ENCODE data around the gene VPS11.
A peak's percentile ranks its signal among the peaks of the same experiment; 100 is the strongest.

Gene VPS11

GRCh38 chr11:119067371-119068222, at the start of gene VPS11:
Gene VPS11 (plus strand): TSS chr11:119067818. CDS start chr11:119067824, 6 bp downstream.
- H3K9me3 ChIP-seq (ENCODE audit: control insufficient read depth, insufficient read depth, low read depth, low read length) = no peaks in the 10 kb centered on the region
- no peaks in the 10 kb centered on the region for H3K27me3 ChIP-seq (ENCODE audit: control insufficient read depth, insufficient read depth, low read length)
- H3K4me1 ChIP-seq (ENCODE audit: control insufficient read depth, insufficient read depth, low read length) = no peaks in the 10 kb centered on the region
- H3K4me3 ChIP-seq (ENCODE audit: low read depth, low read length) = peak within 1 kb of the TSS; percentile 87
- H3K27ac ChIP-seq (ENCODE audit: low read depth, low read length) = no peak within 1 kb of the TSS
- peak within 1 kb of the TSS; percentile 83 for H3K9ac ChIP-seq (ENCODE audit: low read length)
- H3K36me3 ChIP-seq (ENCODE audit: control insufficient read depth, insufficient read depth, low read length) = peaks cover 28% of the 10 kb centered on the region

GRCh38 chr11:119018074-119018938, 49.3 kb upstream of the VPS11 start, which contains the start of the genes RPS25 and TRAPPC4:
Gene RPS25 (minus strand): TSS chr11:119018343. CDS start chr11:119018284, 59 bp downstream.
Gene TRAPPC4 (plus strand): TSS chr11:119018766. CDS start chr11:119018796, 30 bp downstream.
- no peaks in the 10 kb centered on the region for H3K9me3 ChIP-seq (ENCODE audit: control insufficient read depth, insufficient read depth, low read depth, low read length)
- H3K4me3 ChIP-seq (ENCODE audit: low read depth, low read length) = peak within 1 kb of the TSS; percentile 98
- H3K4me1 ChIP-seq (ENCODE audit: control insufficient read depth, insufficient read depth, low read length) = peaks cover 5% of the 10 kb centered on the region; the same call in 1 of the 2 replicates
- no peaks in the 10 kb centered on the region for H3K27me3 ChIP-seq (ENCODE audit: control insufficient read depth, insufficient read depth, low read length)
- H3K27ac ChIP-seq (ENCODE audit: low read depth, low read length) = peak within 1 kb of the TSS; percentile 71
- peak within 1 kb of the TSS; percentile 95 for H3K9ac ChIP-seq (ENCODE audit: low read length)
- H3K36me3 ChIP-seq (ENCODE audit: control insufficient read depth, insufficient read depth, low read length) = peaks cover 67% of the 10 kb centered on the region

DNA sequence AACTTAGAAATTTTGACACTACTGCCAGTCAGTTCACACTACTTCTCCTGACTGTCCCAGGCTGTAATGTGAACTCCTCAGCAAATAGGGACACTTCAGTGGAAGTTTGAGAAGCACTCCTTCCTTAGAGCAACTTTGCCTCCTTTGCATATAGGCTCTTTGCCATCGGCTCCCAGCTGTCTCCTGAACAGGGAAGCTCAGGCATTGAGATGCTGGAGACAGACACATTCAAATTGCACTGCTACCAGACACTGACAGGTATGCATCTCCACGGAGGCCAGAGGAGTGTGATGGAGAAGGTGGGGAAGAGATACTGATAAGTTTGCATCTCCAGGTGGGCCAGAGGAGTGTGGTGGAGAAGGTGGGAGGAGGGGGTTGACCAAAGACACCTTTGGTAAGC, 47.6 kb upstream of the VPS11 start:
- no peaks in the 10 kb centered on the region for H3K27me3 ChIP-seq (ENCODE audit: control insufficient read depth, insufficient read depth, low read length)
- peaks cover 69% of the 10 kb centered on the region for H3K36me3 ChIP-seq (ENCODE audit: control insufficient read depth, insufficient read depth, low read length)
- H3K4me3 ChIP-seq (ENCODE audit: low read depth, low read length) = peak overlapping the region; percentile 98
- no peak overlapping the region for H3K27ac ChIP-seq (ENCODE audit: low read depth, low read length)
- H3K4me1 ChIP-seq (ENCODE audit: control insufficient read depth, insufficient read depth, low read length) = peaks cover 12% of the 10 kb centered on the region; the same call in 1 of the 2 replicates
- no peaks in the 10 kb centered on the region for H3K9me3 ChIP-seq (ENCODE audit: control insufficient read depth, insufficient read depth, low read depth, low read length)
- no peak overlapping the region for H3K9ac ChIP-seq (ENCODE audit: low read length)

DNA sequence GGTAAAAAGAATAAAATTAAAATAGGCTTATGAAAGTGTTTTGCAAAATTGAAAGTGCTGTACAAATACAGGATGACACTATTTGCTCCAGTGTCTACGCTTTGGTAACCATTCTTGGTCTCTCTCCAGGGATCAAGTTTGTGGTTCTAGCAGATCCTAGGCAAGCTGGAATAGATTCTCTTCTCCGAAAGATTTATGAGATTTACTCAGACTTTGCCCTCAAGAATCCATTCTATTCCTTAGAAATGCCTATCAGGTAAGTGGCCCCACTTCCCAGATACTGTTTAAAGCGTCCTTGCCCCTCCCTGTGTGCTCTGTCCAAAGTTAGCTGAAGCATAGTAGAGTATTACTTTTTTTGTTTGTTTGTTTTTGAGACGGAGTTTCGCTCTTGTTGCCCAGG, 46.0 kb upstream of the VPS11 start:
- no peak overlapping the region for H3K27ac ChIP-seq (ENCODE audit: low read depth, low read length)
- H3K27me3 ChIP-seq (ENCODE audit: control insufficient read depth, insufficient read depth, low read length) = no peaks in the 10 kb centered on the region
- H3K9ac ChIP-seq (ENCODE audit: low read length) = no peak overlapping the region
- peaks cover 12% of the 10 kb centered on the region; the same call in 1 of the 2 replicates for H3K4me1 ChIP-seq (ENCODE audit: control insufficient read depth, insufficient read depth, low read length)
- H3K4me3 ChIP-seq (ENCODE audit: low read depth, low read length) = no peak overlapping the region
- peaks cover 69% of the 10 kb centered on the region for H3K36me3 ChIP-seq (ENCODE audit: control insufficient read depth, insufficient read depth, low read length)
- H3K9me3 ChIP-seq (ENCODE audit: control insufficient read depth, insufficient read depth, low read depth, low read length) = no peaks in the 10 kb centered on the region

- Histone ChIP-seq H3K4me3 (ENCODE audit: low read depth, low read length) (no peak overlapping the region), H3K4me1 (ENCODE audit: control insufficient read depth, insufficient read depth, low read length) (peaks cover 17% of the 10 kb centered on the region), H3K9ac (ENCODE audit: low read length) (no peak overlapping the region), H3K27me3 (ENCODE audit: control insufficient read depth, insufficient read depth, low read length) (no peaks in the 10 kb centered on the region), H3K9me3 (ENCODE audit: control insufficient read depth, insufficient read depth, low read depth, low read length) (no peaks in the 10 kb centered on the region), H3K36me3 (ENCODE audit: control insufficient read depth, insufficient read depth, low read length) (peaks cover 79% of the 10 kb centered on the region), H3K27ac (ENCODE audit: low read depth, low read length) (no peak overlapping the region)
Measured at GRCh38 chr11:119023741-119024140, 43.9 kb upstream of the VPS11 start.

DNA sequence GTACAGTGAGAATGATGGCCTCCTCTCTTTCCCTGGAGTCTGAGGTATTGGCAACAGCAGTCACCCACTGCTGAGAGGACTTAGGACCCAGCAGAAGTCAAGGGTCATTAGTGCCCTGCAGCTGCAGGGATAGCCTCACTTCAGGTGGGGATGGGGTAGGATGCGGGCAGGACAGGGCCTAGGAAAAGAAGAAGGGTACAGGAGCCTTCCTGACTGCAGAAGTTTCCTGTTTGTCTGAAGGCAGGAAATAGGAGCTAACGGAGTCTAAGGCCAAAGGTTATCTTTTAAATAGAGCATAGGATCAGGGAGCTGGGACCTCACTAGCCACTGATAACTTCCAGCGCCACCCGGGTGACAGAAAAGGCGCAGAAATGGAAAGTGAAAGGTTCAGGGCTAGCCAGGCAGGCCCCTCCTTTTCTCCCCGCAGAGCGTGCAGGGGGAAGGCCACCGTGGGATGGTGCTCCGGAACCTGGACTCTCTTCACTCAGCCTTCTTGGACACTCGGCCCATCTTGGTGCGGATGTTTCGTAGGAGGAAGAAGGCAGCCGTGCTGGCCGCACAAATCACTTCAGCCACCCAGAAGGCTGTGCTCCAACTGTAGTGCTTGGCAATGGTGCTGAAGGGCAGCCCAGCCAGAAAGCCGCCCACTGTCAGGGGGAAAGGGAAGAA, 43.1 kb upstream of the VPS11 start:
- peaks cover 25% of the 10 kb centered on the region for H3K4me1 ChIP-seq (ENCODE audit: control insufficient read depth, insufficient read depth, low read length)
- H3K36me3 ChIP-seq (ENCODE audit: control insufficient read depth, insufficient read depth, low read length) = peaks cover 83% of the 10 kb centered on the region
- H3K9me3 ChIP-seq (ENCODE audit: control insufficient read depth, insufficient read depth, low read depth, low read length) = no peaks in the 10 kb centered on the region
- no peaks in the 10 kb centered on the region for H3K27me3 ChIP-seq (ENCODE audit: control insufficient read depth, insufficient read depth, low read length)
- H3K27ac ChIP-seq (ENCODE audit: low read depth, low read length) = no peak overlapping the region
- no peak overlapping the region for H3K4me3 ChIP-seq (ENCODE audit: low read depth, low read length)
- no peak overlapping the region for H3K9ac ChIP-seq (ENCODE audit: low read length)

- no peaks in the 10 kb centered on the region for H3K27me3 ChIP-seq (ENCODE audit: control insufficient read depth, insufficient read depth, low read length)
- peaks cover 79% of the 10 kb centered on the region for H3K36me3 ChIP-seq (ENCODE audit: control insufficient read depth, insufficient read depth, low read length)
- no peak overlapping the region for H3K9ac ChIP-seq (ENCODE audit: low read length)
- no peak overlapping the region for H3K4me3 ChIP-seq (ENCODE audit: low read depth, low read length)
- H3K4me1 ChIP-seq (ENCODE audit: control insufficient read depth, insufficient read depth, low read length) = peaks cover 24% of the 10 kb centered on the region
- no peak overlapping the region for H3K27ac ChIP-seq (ENCODE audit: low read depth, low read length)
- no peaks in the 10 kb centered on the region for H3K9me3 ChIP-seq (ENCODE audit: control insufficient read depth, insufficient read depth, low read depth, low read length)
Measured at GRCh38 chr11:119025099-119025473, 42.5 kb upstream of the VPS11 start.

GRCh38 chr11:119025541-119025940, 42.1 kb upstream of the VPS11 start:
- H3K4me3 ChIP-seq (ENCODE audit: low read depth, low read length) = no peak overlapping the region
- no peak overlapping the region for H3K9ac ChIP-seq (ENCODE audit: low read length)
- peaks cover 76% of the 10 kb centered on the region for H3K36me3 ChIP-seq (ENCODE audit: control insufficient read depth, insufficient read depth, low read length)
- peaks cover 23% of the 10 kb centered on the region for H3K4me1 ChIP-seq (ENCODE audit: control insufficient read depth, insufficient read depth, low read length)
- H3K27me3 ChIP-seq (ENCODE audit: control insufficient read depth, insufficient read depth, low read length) = no peaks in the 10 kb centered on the region
- no peaks in the 10 kb centered on the region for H3K9me3 ChIP-seq (ENCODE audit: control insufficient read depth, insufficient read depth, low read depth, low read length)
- H3K27ac ChIP-seq (ENCODE audit: low read depth, low read length) = no peak overlapping the region

GRCh38 chr11:119025978-119026766, 41.4 kb upstream of the VPS11 start:
- Histone ChIP-seq H3K9me3 (ENCODE audit: control insufficient read depth, insufficient read depth, low read depth, low read length) (no peaks in the 10 kb centered on the region), H3K4me1 (ENCODE audit: control insufficient read depth, insufficient read depth, low read length) (peaks cover 23% of the 10 kb centered on the region), H3K9ac (ENCODE audit: low read length) (no peak overlapping the region), H3K36me3 (ENCODE audit: control insufficient read depth, insufficient read depth, low read length) (peaks cover 74% of the 10 kb centered on the region), H3K27ac (ENCODE audit: low read depth, low read length) (no peak overlapping the region), H3K27me3 (ENCODE audit: control insufficient read depth, insufficient read depth, low read length) (no peaks in the 10 kb centered on the region), H3K4me3 (ENCODE audit: low read depth, low read length) (no peak overlapping the region)

DNA sequence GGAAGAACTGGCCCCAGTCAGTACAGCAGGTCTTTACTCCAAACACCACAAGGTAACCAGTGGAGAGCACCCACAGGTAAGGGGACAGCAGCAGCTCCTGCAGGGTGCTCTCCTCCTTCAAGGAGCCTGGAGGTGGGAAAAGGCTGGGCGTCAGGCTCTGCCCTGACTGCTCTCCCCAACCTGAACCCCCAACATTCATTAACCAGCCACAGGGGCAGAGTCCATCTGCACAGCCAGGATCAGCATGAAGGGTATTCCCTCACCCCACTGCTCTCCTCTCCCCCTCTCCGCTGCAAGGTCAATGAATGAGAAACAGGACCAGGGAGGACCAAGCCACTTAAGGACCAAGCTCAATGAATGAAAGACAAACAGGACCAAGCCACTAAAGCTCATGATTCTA, 40.6 kb upstream of the VPS11 start:
- Histone ChIP-seq H3K36me3 (ENCODE audit: control insufficient read depth, insufficient read depth, low read length) (peaks cover 67% of the 10 kb centered on the region), H3K9ac (ENCODE audit: low read length) (no peak overlapping the region), H3K4me1 (ENCODE audit: control insufficient read depth, insufficient read depth, low read length) (peaks cover 23% of the 10 kb centered on the region)

More for the DNA sequence above, 40.6 kb upstream of the VPS11 start:
- no peak overlapping the region for H3K27ac ChIP-seq (ENCODE audit: low read depth, low read length)
- H3K9me3 ChIP-seq (ENCODE audit: control insufficient read depth, insufficient read depth, low read depth, low read length) = no peaks in the 10 kb centered on the region
- H3K27me3 ChIP-seq (ENCODE audit: control insufficient read depth, insufficient read depth, low read length) = no peaks in the 10 kb centered on the region
- no peak overlapping the region for H3K4me3 ChIP-seq (ENCODE audit: low read depth, low read length)

Measured in HUES6 (cell line).